Endothelial cell (in vitro differentiated cells): ENCODE measurements around the gene NRIP2. TPM values are rescaled to one million over a fixed set of nuclear protein-coding genes. Genes with fewer than 3 reads are reported as not detected.

ENCODE experiments used
- DNase-seq: peaks from one replicate; pipeline ENCODE4 v3.0.0; 2021; ENCODE audit warnings: low spot score
- H3K27ac Mint-ChIP-seq: one replicate; pipeline ENCODE4 v1.8.0; 2021; ENCODE audit warnings: mixed read lengths, inconsistent platforms; ENCODE audit not compliant: unreplicated experiment
- H3K27me3 Mint-ChIP-seq: one replicate; pipeline ENCODE4 v1.8.0; 2021; ENCODE audit warnings: mild to moderate bottlenecking, moderate library complexity, mixed read lengths, inconsistent platforms; ENCODE audit not compliant: unreplicated experiment
- H3K36me3 Mint-ChIP-seq: one replicate; pipeline ENCODE4 v1.8.0; 2021; ENCODE audit warnings: mild to moderate bottlenecking, low read depth, mixed read lengths, inconsistent platforms; ENCODE audit not compliant: unreplicated experiment
- H3K4me1 Mint-ChIP-seq: one replicate; pipeline ENCODE4 v1.8.0; 2021; ENCODE audit warnings: mild to moderate bottlenecking, mixed read lengths, inconsistent platforms; ENCODE audit not compliant: unreplicated experiment
- H3K4me3 Mint-ChIP-seq: one replicate; pipeline ENCODE4 v1.8.0; 2021; ENCODE audit warnings: mild to moderate bottlenecking, mixed read lengths, inconsistent platforms; ENCODE audit not compliant: unreplicated experiment
- H3K9me3 Mint-ChIP-seq: one replicate; pipeline ENCODE4 v1.8.0; 2021; ENCODE audit warnings: mixed read lengths, inconsistent platforms; ENCODE audit not compliant: unreplicated experiment
- CTCF ChIP-seq: fragments of 200-600 bp; sonication (generic); IDR thresholded peaks from one replicate; pipeline ENCODE4 v1.5.0; 2021; ENCODE audit warnings: antibody characterized with exemption; ENCODE audit not compliant: unreplicated experiment
- total RNA-seq: library from RNA; stranded (reverse); fragmentation: NEBNext Ultra II Directional; extraction: Animal tissue kit (Norgen Biotek cat#: 25700); gene quantifications from one replicate; pipeline ENCODE4 v1.2.1, GENCODE V29; 2021; ENCODE audit not compliant: unreplicated experiment

NRIP2 gene
- total RNA-seq, 1 donor from 2014 or later, result 0.13 TPM

GRCh38 chr12:2833810-2834209 lies 1.0 kb downstream of the NRIP2 start:
- Mint-ChIP-seq H3K4me3 (no peak overlapping the region), H3K36me3 (peaks cover 8% of the 10 kb centered on the region), H3K9me3 (no peaks in the 10 kb centered on the region), H3K27ac (no peak overlapping the region), H3K27me3 (peaks cover 5% of the 10 kb centered on the region), H3K4me1 (peaks cover 13% of the 10 kb centered on the region)
- no peak for DNase-seq
- no peak for TF ChIP-seq CTCF

DNA sequence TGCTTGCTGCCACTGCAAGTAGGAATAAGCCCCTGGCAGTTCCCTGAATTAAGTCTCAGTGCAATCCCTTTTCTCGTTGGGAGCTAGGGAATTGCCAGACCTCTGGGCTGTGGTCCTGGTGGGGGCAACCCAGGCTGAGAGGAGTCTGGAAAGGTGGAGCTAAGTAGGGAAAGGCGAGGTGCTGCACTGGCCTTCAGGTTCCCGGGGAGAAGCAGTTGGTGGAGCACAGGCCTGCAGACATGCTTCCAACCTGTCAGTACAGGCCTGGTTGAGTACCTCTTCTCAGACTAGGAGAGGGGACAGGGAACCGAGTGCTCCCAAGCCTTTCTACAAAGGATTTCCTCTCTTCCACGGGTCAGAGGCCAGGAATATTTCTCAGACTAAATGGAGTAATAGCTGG lies 1.5 kb downstream of the NRIP2 start:
- peaks cover 5% of the 10 kb centered on the region for H3K27me3 Mint-ChIP-seq
- TF ChIP-seq CTCF, result no peak
- no peak overlapping the region for H3K27ac Mint-ChIP-seq
- H3K36me3 Mint-ChIP-seq, result peaks cover 8% of the 10 kb centered on the region
- H3K4me1 Mint-ChIP-seq, result peaks cover 13% of the 10 kb centered on the region
- DNase-seq, result no peak
- no peak overlapping the region for H3K4me3 Mint-ChIP-seq
- no peaks in the 10 kb centered on the region for H3K9me3 Mint-ChIP-seq

DNA sequence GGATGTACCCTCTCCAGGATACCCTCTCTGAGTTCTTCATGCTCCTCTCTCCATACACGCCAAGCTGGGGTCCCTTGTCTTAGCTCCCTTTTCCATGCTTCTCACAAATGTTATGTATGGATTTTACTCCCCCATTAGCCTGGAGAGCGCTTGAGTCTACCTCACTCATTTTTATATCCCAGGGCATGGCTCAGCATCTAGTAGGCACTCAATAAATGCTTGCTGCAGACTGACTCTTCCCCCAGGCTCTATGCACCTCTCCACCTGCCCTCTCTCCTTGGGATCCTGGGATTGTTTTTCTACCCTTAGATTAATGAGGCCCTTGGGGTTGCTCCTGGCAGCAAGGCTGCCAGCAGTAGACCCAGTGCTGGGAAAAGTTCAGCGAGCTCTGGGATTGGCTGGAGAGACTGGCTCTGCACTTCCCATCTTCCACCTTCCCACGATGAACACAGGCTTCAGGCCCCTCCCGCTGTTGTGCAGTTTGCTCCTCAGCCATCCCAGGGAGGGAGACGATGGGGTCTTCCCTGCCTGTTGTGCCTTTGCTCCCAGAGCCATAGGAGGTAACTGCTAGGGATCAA lies 2.2 kb downstream of the NRIP2 start:
- no peak overlapping the region for H3K27ac Mint-ChIP-seq
- no peak for DNase-seq
- H3K4me1 Mint-ChIP-seq, result peaks cover 13% of the 10 kb centered on the region
- no peaks in the 10 kb centered on the region for H3K9me3 Mint-ChIP-seq
- peaks cover 8% of the 10 kb centered on the region for H3K36me3 Mint-ChIP-seq
- no peak for TF ChIP-seq CTCF
- no peak overlapping the region for H3K4me3 Mint-ChIP-seq
- peaks cover 5% of the 10 kb centered on the region for H3K27me3 Mint-ChIP-seq

DNA sequence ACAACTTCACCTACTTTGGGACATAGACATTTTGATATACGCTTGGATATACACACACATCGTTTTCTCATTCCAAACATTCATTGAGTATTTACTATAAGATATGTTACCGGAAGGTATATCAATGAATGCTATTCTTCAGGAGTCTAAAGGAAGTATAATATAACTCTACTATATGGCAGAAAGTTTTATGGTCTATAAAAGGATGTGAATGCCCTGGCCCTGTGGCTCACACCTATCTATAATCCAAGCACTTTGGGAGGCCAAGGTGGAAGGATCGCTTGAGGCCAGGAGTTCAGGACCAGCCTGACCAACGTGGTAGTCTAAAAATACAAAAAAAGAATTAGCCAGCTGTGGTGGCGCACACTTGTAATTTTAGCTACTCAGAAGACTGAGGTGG lies 5.6 kb downstream of the NRIP2 start:
- Mint-ChIP-seq H3K4me1 (peaks cover 2% of the 10 kb centered on the region), H3K27ac (no peak overlapping the region), H3K4me3 (no peak overlapping the region), H3K36me3 (peaks cover 27% of the 10 kb centered on the region), H3K27me3 (no peaks in the 10 kb centered on the region), H3K9me3 (no peaks in the 10 kb centered on the region)
- DNase-seq, result no peak
- no peak for TF ChIP-seq CTCF

- H3K36me3 Mint-ChIP-seq, result peaks cover 39% of the 10 kb centered on the region
- H3K4me3 Mint-ChIP-seq, result no peak overlapping the region
- H3K9me3 Mint-ChIP-seq, result no peaks in the 10 kb centered on the region
- no peaks in the 10 kb centered on the region for H3K4me1 Mint-ChIP-seq
- peaks cover 3% of the 10 kb centered on the region for H3K27me3 Mint-ChIP-seq
- no peak for DNase-seq
- no peak overlapping the region for H3K27ac Mint-ChIP-seq
- TF ChIP-seq CTCF, result no peak
Observed at GRCh38 chr12:2826721-2827515, 7.9 kb downstream of the NRIP2 start.
